ENCODE measurements around the gene LHFPL3.

LHFPL3 gene

GRCh38 chr7:104767826-104768536 lies 439.6 kb downstream of the LHFPL3 start:
- in situ Hi-C loops (cut with HindIII; ENCODE audit: low pct_ligation_motif_present, low pct_unique_long_range_greater_than_20kb, low sequenced_read_pairs) = no loop called here
- peak; percentile 8 for DNase-seq

- in situ Hi-C loops (cut with HindIII; ENCODE audit: low pct_ligation_motif_present, low pct_unique_long_range_greater_than_20kb, low sequenced_read_pairs) = no loop called here
- no peak for DNase-seq
Measured at GRCh38 chr7:104772405-104773345, 444.3 kb downstream of the LHFPL3 start.

GRCh38 chr7:104773796-104774195 lies 445.4 kb downstream of the LHFPL3 start:
- no peak for DNase-seq
- in situ Hi-C loops (cut with HindIII; ENCODE audit: low pct_ligation_motif_present, low pct_unique_long_range_greater_than_20kb, low sequenced_read_pairs) = no loop called here

GRCh38 chr7:104775531-104775930 lies 447.1 kb downstream of the LHFPL3 start:
- no peak for DNase-seq
- in situ Hi-C loops (cut with HindIII; ENCODE audit: low pct_ligation_motif_present, low pct_unique_long_range_greater_than_20kb, low sequenced_read_pairs) = no loop called here

GRCh38 chr7:104777301-104777800 lies 448.9 kb downstream of the LHFPL3 start:
- in situ Hi-C loops (cut with HindIII; ENCODE audit: low pct_ligation_motif_present, low pct_unique_long_range_greater_than_20kb, low sequenced_read_pairs) = no loop called here
- DNase-seq = no peak

GRCh38 chr7:104779888-104780287 lies 451.5 kb downstream of the LHFPL3 start:
- in situ Hi-C loops (cut with HindIII; ENCODE audit: low pct_ligation_motif_present, low pct_unique_long_range_greater_than_20kb, low sequenced_read_pairs) = no loop called here
- no peak for DNase-seq

GRCh38 chr7:104784686-104785085 lies 456.3 kb downstream of the LHFPL3 start:
- in situ Hi-C loops (cut with HindIII; ENCODE audit: low pct_ligation_motif_present, low pct_unique_long_range_greater_than_20kb, low sequenced_read_pairs) = no loop called here
- no peak for DNase-seq

GRCh38 chr7:104789780-104790179 lies 461.4 kb downstream of the LHFPL3 start:
- in situ Hi-C loops (cut with HindIII; ENCODE audit: low pct_ligation_motif_present, low pct_unique_long_range_greater_than_20kb, low sequenced_read_pairs) = no loop called here
- no peak for DNase-seq

GRCh38 chr7:104790440-104790839 lies 462.0 kb downstream of the LHFPL3 start:
- no peak for DNase-seq
- in situ Hi-C loops (cut with HindIII; ENCODE audit: low pct_ligation_motif_present, low pct_unique_long_range_greater_than_20kb, low sequenced_read_pairs) = no loop called here

GRCh38 chr7:104791080-104791479 lies 462.7 kb downstream of the LHFPL3 start:
- in situ Hi-C loops (cut with HindIII; ENCODE audit: low pct_ligation_motif_present, low pct_unique_long_range_greater_than_20kb, low sequenced_read_pairs) = no loop called here
- DNase-seq = no peak

GRCh38 chr7:104793066-104793465 lies 464.7 kb downstream of the LHFPL3 start:
- DNase-seq = no peak
- in situ Hi-C loops (cut with HindIII; ENCODE audit: low pct_ligation_motif_present, low pct_unique_long_range_greater_than_20kb, low sequenced_read_pairs) = no loop called here

GRCh38 chr7:104794154-104794553 lies 465.8 kb downstream of the LHFPL3 start:
- DNase-seq = no peak
- in situ Hi-C loops (cut with HindIII; ENCODE audit: low pct_ligation_motif_present, low pct_unique_long_range_greater_than_20kb, low sequenced_read_pairs) = no loop called here

GRCh38 chr7:104794589-104794988 lies 466.2 kb downstream of the LHFPL3 start:
- DNase-seq = no peak
- in situ Hi-C loops (cut with HindIII; ENCODE audit: low pct_ligation_motif_present, low pct_unique_long_range_greater_than_20kb, low sequenced_read_pairs) = no loop called here

- DNase-seq = no peak
- in situ Hi-C loops (cut with HindIII; ENCODE audit: low pct_ligation_motif_present, low pct_unique_long_range_greater_than_20kb, low sequenced_read_pairs) = no loop called here
Measured at GRCh38 chr7:104795086-104795485, 466.7 kb downstream of the LHFPL3 start.

- no peak for DNase-seq
- in situ Hi-C loops (cut with HindIII; ENCODE audit: low pct_ligation_motif_present, low pct_unique_long_range_greater_than_20kb, low sequenced_read_pairs) = no loop called here
Measured at GRCh38 chr7:104795616-104796398, 467.4 kb downstream of the LHFPL3 start.

- no peak for DNase-seq
- in situ Hi-C loops (cut with HindIII; ENCODE audit: low pct_ligation_motif_present, low pct_unique_long_range_greater_than_20kb, low sequenced_read_pairs) = no loop called here
Measured at GRCh38 chr7:104800307-104800706, 471.9 kb downstream of the LHFPL3 start.

- in situ Hi-C loops (cut with HindIII; ENCODE audit: low pct_ligation_motif_present, low pct_unique_long_range_greater_than_20kb, low sequenced_read_pairs) = no loop called here
- no peak for DNase-seq
Measured at GRCh38 chr7:104801022-104801421, 472.6 kb downstream of the LHFPL3 start.

- in situ Hi-C loops (cut with HindIII; ENCODE audit: low pct_ligation_motif_present, low pct_unique_long_range_greater_than_20kb, low sequenced_read_pairs) = no loop called here
- no peak for DNase-seq
Measured at GRCh38 chr7:104803931-104804330, 475.5 kb downstream of the LHFPL3 start.

- DNase-seq = no peak
- in situ Hi-C loops (cut with HindIII; ENCODE audit: low pct_ligation_motif_present, low pct_unique_long_range_greater_than_20kb, low sequenced_read_pairs) = no loop called here
Measured at GRCh38 chr7:104804696-104805095, 476.3 kb downstream of the LHFPL3 start.

Measured in ACHN (cell line).